GM06990 (cell line): ENCODE measurements around the gene GALNT18.

ENCODE experiments used
- DNase-seq: peaks from one replicate; pipeline ENCODE4 v3.0.0-alpha.2; 2011; ENCODE audit not compliant: insufficient read length; ENCODE audit errors: extremely low read depth
- H3K27me3 ChIP-seq: replicated peaks from 2 replicates; pipeline ENCODE4 v1.6.0; 2011; ENCODE audit warnings: low read length; ENCODE audit not compliant: control insufficient read depth, insufficient read depth
- H3K36me3 ChIP-seq: 2 replicates; pipeline ENCODE4 v1.5.1; 2011; ENCODE audit warnings: low read length; ENCODE audit not compliant: control insufficient read depth, insufficient read depth
- H3K4me3 ChIP-seq: replicated peaks from 2 replicates; pipeline ENCODE4 v1.5.1; 2011; ENCODE audit warnings: low read depth, mild to moderate bottlenecking, control low read depth, low read length
- CTCF ChIP-seq: IDR thresholded peaks from 2 replicates; pipeline ENCODE4 v1.5.1; 2011; ENCODE audit warnings: low read length, control low read depth, mild to moderate bottlenecking, inconsistent platforms; ENCODE audit not compliant: insufficient read depth, poor library complexity, severe bottlenecking

GALNT18 gene

DNA sequence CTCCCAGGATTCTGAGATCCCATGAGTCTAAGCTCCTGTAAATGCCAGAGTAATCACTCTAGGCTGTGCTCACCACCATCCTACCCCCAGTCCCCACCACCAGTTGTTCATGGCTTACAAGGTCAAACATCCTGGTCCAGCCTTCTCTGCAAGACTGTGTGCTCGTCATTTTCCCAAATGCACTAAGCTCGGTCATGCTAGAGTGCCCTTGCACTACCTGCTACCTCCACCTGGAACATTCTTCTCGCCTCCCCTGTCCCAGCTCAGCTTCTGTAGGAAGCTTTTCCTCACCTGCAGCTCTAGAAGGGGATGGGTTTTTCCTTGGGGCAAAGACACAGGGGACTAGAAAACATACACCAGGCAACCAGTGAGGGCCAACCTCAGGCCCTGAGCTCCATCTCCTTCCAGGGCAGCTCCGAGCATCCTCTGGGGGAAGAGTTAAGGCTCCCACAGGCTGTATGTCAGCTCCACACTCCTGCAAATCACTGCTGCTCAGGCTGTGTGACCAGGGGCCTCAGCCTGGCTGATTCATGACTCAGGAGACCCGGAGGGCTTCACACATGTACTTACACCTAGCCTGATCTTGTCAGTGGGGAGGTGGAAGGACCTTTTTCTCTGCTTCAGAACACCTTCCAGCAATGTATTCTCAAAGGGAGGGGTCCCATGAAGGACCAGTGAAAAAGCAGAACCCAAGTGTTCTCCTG is 231.6 kb downstream of the GALNT18 start:
- no peak for DNase-seq
- no peak for TF ChIP-seq CTCF
- H3K36me3 ChIP-seq: no peaks in the 10 kb centered on the region
- no peak overlapping the region for H3K4me3 ChIP-seq
- H3K27me3 ChIP-seq: no peaks in the 10 kb centered on the region

DNA sequence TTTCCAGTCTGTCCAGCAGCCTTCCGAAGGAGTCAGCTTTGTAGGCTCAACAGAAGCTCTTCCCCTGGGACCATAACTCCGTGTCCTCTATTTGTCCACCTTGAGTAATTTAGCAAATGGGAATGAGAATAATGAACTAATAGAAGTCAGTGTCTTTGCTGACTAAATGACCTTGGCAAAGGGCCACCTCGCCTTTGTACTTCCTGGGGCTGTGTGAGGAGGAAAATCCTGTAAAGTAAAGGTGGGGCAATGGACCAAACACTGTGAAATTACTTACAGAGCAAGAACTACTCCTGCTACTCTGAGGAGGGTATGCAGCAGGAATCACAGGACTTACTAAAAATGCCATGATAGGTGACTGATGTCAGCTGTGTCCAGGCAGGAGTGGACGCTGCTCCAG is 232.6 kb downstream of the GALNT18 start:
- no peak for TF ChIP-seq CTCF
- no peak for DNase-seq
- no peaks in the 10 kb centered on the region for H3K36me3 ChIP-seq
- H3K4me3 ChIP-seq: no peak overlapping the region
- no peaks in the 10 kb centered on the region for H3K27me3 ChIP-seq

- Histone ChIP-seq H3K27me3 (no peaks in the 10 kb centered on the region), H3K4me3 (no peak overlapping the region), H3K36me3 (no peaks in the 10 kb centered on the region)
- no peak for DNase-seq
- no peak for TF ChIP-seq CTCF
Observed at GRCh38 chr11:11387622-11388305, 234.0 kb downstream of the GALNT18 start.

DNA sequence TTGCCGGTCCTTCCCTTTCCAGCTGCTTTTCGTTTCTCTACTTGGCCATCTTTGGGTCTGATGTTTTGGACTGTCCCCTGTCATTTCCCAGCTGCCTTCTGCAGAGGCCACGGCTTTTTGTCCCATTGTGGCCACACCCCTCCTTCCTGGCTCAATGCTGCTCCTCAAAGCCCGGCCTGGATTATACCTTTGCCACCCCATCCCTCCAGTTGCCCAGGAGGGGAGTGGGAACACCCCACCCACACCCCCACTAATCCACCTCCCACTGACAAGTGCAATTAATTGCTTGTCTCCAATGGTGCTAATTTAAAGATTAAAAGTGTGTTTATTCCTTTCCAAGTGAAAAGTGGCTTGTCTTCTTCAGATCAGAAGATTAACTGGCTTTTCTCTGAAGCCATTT is 234.6 kb downstream of the GALNT18 start:
- DNase-seq: no peak
- no peak for TF ChIP-seq CTCF
- Histone ChIP-seq H3K4me3 (no peak overlapping the region), H3K27me3 (no peaks in the 10 kb centered on the region), H3K36me3 (no peaks in the 10 kb centered on the region)

DNA sequence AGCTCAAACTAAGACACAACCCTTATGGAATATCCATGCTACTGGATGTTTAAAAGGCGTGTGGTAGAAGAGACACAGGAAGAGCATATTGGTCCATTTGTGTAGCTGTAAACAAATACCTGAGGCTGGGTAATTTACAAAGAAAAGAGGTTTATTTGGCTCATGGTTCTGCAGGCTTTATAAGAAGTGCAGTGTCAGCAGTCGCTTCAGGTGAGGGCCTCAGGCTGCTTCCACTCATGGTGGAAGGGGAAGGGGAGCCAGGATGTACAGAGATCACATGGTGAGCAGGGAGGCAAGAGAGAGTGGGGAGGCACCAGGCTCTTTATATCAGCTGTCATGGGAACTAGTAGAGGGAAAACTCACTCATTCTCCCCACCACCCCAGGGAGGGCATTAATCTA is 237.0 kb downstream of the GALNT18 start:
- Histone ChIP-seq H3K4me3 (no peak overlapping the region), H3K27me3 (no peaks in the 10 kb centered on the region), H3K36me3 (no peaks in the 10 kb centered on the region)
- no peak for DNase-seq
- no peak for TF ChIP-seq CTCF
